GM19193 (cell line): ENCODE data around the gene ATP6V1B1.

Source experiments
- POLR2A ChIP-seq: IDR thresholded peaks from 4 replicates; pipeline ENCODE4 v1.6.1; 2011; ENCODE audit not compliant: insufficient read depth, insufficient read length; ENCODE audit errors: extremely low read depth

The ATP6V1B1 gene

DNA sequence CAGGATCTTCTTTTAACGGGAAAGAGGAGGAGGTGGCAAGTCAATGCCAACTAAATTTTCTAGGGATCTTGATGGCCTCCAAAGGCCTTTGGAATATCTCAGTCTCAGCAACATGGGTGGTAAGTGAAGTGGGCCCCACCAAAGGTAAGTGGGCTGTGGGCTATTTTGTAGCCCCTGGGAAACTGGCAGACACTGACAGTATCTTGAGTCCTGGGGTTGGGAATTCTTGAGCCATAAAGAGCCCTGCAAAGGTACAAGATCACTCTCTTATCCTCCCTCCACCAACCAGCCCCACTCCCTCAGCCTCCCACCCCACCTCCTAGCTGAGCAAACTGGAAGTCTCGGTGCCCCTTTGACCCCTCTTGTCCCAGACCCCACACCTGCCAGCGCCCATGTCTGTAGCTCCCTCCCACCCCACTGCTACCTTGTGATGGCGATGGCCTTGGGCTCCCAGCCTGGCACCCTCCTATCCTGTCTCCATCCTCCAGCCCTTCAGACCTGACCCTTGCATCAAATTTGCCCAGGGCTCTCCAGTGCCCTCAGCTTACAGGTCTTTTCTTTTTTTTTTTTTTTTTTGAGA, 8.5 kb downstream of the ATP6V1B1 start:
- no peak for TF ChIP-seq POLR2A

- TF ChIP-seq POLR2A, result no peak
Measured at GRCh38 chr2:70946832-70947442, 11.2 kb downstream of the ATP6V1B1 start.

GRCh38 chr2:70947556-70948184, 12.0 kb downstream of the ATP6V1B1 start:
- no peak for TF ChIP-seq POLR2A

DNA sequence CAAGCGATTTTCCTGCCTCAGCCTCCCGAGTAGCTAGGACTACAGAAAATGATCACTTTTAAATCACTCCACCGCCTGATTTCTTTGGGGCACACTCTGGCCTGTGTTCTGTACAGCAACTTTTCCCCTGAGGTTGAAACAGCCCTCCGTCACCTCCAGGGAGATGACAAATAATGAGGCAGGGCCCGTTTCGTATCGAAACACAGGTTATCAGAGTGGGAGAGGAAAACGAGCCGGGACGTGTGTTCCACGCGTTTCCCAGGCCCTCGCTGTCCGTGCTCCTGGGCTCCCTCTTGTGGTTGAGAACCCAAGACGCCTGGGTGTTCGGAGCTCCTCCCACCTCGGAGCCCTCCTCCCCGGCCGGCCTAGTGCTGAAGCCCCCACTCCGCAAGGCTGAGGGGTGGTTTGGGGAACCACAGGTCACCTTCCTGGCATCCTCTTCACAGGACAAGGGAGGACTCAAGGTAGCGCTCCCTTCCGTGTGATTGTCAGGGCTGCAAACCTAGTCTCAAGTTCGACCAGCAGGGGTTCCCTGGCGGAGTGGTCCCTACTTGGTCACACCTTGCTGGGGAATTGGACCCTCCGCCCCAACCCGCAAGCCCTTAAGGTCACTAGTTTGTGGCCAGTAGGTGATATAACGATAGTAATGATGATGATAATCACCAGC, 12.8 kb downstream of the ATP6V1B1 start:
- TF ChIP-seq POLR2A, result no peak

- TF ChIP-seq POLR2A, result no peak
Measured at GRCh38 chr2:70949086-70949485, 13.4 kb downstream of the ATP6V1B1 start.

DNA sequence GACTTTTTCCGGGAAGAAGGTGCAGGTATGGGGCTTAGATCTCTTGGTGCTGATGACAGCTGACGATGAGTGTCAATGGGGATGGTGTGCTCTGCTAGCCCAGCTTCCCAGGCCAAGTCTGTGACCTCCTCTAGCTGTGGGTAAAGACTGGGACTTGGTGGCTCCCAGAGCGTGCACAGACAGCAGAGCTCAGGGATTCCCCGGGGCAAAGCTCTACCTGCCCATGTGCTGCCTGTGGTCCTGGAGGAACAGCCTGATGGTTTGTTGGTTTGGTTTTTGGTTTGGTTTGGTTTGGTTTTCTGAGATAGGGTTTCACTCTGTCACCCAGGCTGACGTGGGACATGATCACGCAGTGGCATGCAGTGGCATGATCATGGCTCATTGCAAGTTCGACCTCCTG, 19.2 kb downstream of the ATP6V1B1 start:
- no peak for TF ChIP-seq POLR2A

- TF ChIP-seq POLR2A, result no peak
Measured at GRCh38 chr2:70956141-70956540, 20.4 kb downstream of the ATP6V1B1 start.

DNA sequence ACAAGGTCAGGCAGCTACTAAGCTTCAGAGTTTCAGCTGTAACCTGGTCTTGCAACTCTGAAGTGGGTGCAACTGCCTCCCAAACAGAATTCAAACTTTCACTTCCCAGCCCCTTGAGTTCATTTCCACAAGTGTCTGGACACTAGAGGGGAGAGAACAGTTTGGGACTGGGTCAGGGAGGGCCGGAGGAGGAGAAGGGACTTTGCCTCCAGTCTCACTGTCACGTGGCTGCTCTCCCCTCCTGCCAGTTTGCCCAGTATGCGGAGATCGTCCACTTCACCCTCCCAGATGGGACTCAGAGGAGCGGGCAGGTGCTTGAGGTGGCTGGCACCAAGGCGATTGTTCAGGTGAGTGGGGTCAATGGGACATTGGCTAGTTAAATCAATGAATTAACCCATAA, 22.1 kb downstream of the ATP6V1B1 start:
- no peak for TF ChIP-seq POLR2A

GRCh38 chr2:70958759-70959158, 23.1 kb downstream of the ATP6V1B1 start:
- no peak for TF ChIP-seq POLR2A

DNA sequence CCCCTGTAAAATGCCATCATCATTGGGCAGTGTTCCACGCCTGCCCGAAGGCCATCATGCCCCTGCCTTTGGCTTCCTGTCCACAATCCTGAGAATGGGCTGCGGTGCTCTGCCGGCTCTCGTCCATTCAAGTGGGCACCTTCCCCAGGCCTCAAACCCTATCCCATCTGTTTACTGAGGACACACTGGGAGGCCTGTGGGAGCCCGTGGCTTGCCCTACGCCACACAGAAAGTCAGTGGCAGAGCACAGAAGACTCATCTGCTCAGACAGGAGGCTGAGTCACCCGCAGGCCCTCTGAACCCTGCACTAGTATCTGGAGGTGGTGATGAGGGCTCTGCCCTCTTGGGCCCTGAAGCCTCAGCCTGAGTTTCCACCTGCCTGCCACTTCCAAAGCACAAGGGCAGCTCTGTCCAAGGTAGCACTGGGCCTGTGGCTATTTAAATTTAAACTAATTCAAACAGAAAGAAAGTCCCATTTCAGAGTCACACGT, 23.6 kb downstream of the ATP6V1B1 start:
- TF ChIP-seq POLR2A, result no peak

- no peak for TF ChIP-seq POLR2A
Measured at GRCh38 chr2:70959851-70960832, 24.4 kb downstream of the ATP6V1B1 start.

DNA sequence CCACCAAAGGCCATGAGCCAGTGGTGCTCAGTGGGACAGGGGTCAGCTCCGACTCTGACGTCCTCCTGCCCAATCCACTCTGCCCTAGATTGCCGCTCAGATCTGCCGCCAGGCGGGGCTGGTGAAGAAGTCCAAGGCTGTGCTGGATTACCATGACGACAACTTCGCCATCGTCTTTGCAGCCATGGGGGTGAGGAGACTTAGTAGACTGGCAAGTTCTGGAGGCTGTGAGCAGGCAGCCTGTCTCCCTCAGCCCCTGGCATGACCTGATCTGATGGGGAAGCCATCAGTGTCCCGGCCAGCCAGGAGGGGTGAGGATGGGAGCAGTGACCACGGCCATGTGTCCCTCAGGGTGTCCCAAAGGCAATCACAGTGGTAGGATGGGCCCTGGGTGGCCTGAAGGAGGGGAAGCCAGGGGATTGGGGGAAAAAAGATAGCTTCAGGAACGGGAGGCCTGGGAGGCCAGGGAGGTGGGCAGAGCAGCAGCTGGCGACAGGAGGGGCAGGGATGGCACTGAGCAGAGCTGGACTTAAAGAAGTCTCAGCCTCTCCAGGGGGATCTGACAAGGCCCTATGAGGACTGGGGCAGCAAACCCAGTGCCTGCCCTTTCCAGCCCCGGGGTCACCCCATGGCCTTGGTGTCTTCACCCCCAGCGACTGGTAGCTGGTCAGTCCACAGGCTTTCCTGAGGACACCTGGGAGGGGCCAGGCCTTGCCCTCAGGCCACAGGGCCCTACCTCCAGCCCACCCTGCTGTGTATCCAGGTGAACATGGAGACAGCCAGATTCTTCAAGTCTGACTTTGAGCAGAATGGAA, 25.3 kb downstream of the ATP6V1B1 start:
- no peak for TF ChIP-seq POLR2A

DNA sequence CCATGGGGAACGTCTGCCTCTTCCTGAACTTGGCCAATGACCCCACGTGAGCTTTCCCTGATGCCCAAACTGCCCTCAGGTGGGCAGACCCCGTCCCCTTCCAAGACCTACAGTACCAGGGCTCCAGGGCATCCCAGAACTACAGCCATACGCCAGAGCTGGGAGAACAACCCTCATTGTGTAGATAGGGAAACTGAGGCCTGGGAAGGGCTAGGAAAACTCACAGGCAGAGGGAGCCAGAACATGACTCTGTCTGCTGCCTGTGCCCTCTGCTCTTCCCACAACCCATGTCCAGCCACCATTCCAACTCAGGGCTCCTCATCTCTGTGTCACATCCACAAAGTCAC, 25.9 kb downstream of the ATP6V1B1 start:
- TF ChIP-seq POLR2A, result no peak
